HS-5 (cell line): Measurements from ENCODE around the gene ADCY1.
"Not testable (repeated sequence)": the region's sequence is repeated elsewhere in the genome, so short reads cannot be mapped to it uniquely, and the experiment has no call there.

Experiments used
- DNase-seq: peaks from one replicate; pipeline ENCODE4 v3.0.0-alpha.2; 2012; ENCODE audit warnings: low read depth

Gene ADCY1

GRCh38 chr7:45759464-45759863 is 185.3 kb downstream of the ADCY1 start:
- DNase-seq: not testable (repeated sequence)

GRCh38 chr7:45761545-45762205 is 187.5 kb downstream of the ADCY1 start:
- peak; percentile 98 for DNase-seq

- DNase-seq: not testable (repeated sequence)
Observed at GRCh38 chr7:45762225-45762994, 188.2 kb downstream of the ADCY1 start.

GRCh38 chr7:45768516-45769394 is 194.6 kb downstream of the ADCY1 start:
- peak; percentile 95 for DNase-seq

GRCh38 chr7:45769626-45770025 is 195.5 kb downstream of the ADCY1 start:
- DNase-seq: not testable (repeated sequence)
